Measurements from ENCODE around the gene SLC24A4. TPM values are rescaled to one million over a fixed set of nuclear protein-coding genes. Genes with fewer than 3 reads are reported as not detected.

SLC24A4 gene
- total RNA-seq, 1 experiment from 2014 or later = not detected

- no TSS peak for BruUV-seq (replicated peaks)
- DNase-seq = no peak
- no peaks in the 10 kb centered on the region for H3K9me3 Mint-ChIP-seq (ENCODE audit: low read depth, unreplicated experiment)
- peaks cover 14% of the 10 kb centered on the region for H3K27me3 Mint-ChIP-seq (ENCODE audit: unreplicated experiment)
- no peak overlapping the region for H3K27ac Mint-ChIP-seq (ENCODE audit: unreplicated experiment)
- no peaks in the 10 kb centered on the region for H3K4me1 Mint-ChIP-seq (ENCODE audit: low read depth, unreplicated experiment)
- no peak overlapping the region for H3K4me3 Mint-ChIP-seq (ENCODE audit: low read depth, unreplicated experiment)
- CTCF ChIA-PET = no interaction called here
- intact Hi-C loops (cut with micrococcal nuclease; ENCODE audit: unreplicated experiment) = no loop called here
- no peak for TF ChIP-seq CTCF (IDR thresholded peaks at IDR 0.05; ENCODE audit: unreplicated experiment)
- no peaks in the 10 kb centered on the region for H3K36me3 Mint-ChIP-seq (ENCODE audit: insufficient read depth, unreplicated experiment)
Observed at GRCh38 chr14:92481386-92481785, 158.4 kb downstream of the SLC24A4 start.

GRCh38 chr14:92481811-92482555, 159.0 kb downstream of the SLC24A4 start:
- peaks cover 20% of the 10 kb centered on the region for H3K27me3 Mint-ChIP-seq (ENCODE audit: unreplicated experiment)
- CTCF ChIA-PET = no interaction called here
- BruUV-seq (replicated peaks) = no TSS peak
- no peaks in the 10 kb centered on the region for H3K9me3 Mint-ChIP-seq (ENCODE audit: low read depth, unreplicated experiment)
- no peaks in the 10 kb centered on the region for H3K36me3 Mint-ChIP-seq (ENCODE audit: insufficient read depth, unreplicated experiment)
- no peaks in the 10 kb centered on the region for H3K4me1 Mint-ChIP-seq (ENCODE audit: low read depth, unreplicated experiment)
- intact Hi-C loops (cut with micrococcal nuclease; ENCODE audit: unreplicated experiment) = no loop called here
- no peak overlapping the region for H3K27ac Mint-ChIP-seq (ENCODE audit: unreplicated experiment)
- TF ChIP-seq CTCF (IDR thresholded peaks at IDR 0.05; ENCODE audit: unreplicated experiment) = no peak
- H3K4me3 Mint-ChIP-seq (ENCODE audit: low read depth, unreplicated experiment) = no peak overlapping the region
- DNase-seq = no peak

- BruUV-seq (replicated peaks) = no TSS peak
- CTCF ChIA-PET = no interaction called here
Observed at GRCh38 chr14:92482621-92483319, 159.8 kb downstream of the SLC24A4 start.

GRCh38 chr14:92484132-92484823, 161.3 kb downstream of the SLC24A4 start:
- Mint-ChIP-seq H3K27ac (ENCODE audit: unreplicated experiment) (no peak overlapping the region), H3K9me3 (ENCODE audit: low read depth, unreplicated experiment) (no peaks in the 10 kb centered on the region), H3K4me1 (ENCODE audit: low read depth, unreplicated experiment) (no peaks in the 10 kb centered on the region), H3K36me3 (ENCODE audit: insufficient read depth, unreplicated experiment) (no peaks in the 10 kb centered on the region), H3K4me3 (ENCODE audit: low read depth, unreplicated experiment) (no peak overlapping the region), H3K27me3 (ENCODE audit: unreplicated experiment) (peaks cover 37% of the 10 kb centered on the region)
- CTCF ChIA-PET = no interaction called here
- intact Hi-C loops (cut with micrococcal nuclease; ENCODE audit: unreplicated experiment) = no loop called here
- TF ChIP-seq CTCF (IDR thresholded peaks at IDR 0.05; ENCODE audit: unreplicated experiment) = no peak
- BruUV-seq (replicated peaks) = no TSS peak
- no peak for DNase-seq

More at GRCh38 chr14:92482621-92483319, 159.8 kb downstream of the SLC24A4 start:
- no peak overlapping the region for H3K27ac Mint-ChIP-seq (ENCODE audit: unreplicated experiment)
- no peak for DNase-seq
- no peak overlapping the region for H3K4me3 Mint-ChIP-seq (ENCODE audit: low read depth, unreplicated experiment)
- H3K4me1 Mint-ChIP-seq (ENCODE audit: low read depth, unreplicated experiment) = no peaks in the 10 kb centered on the region
- H3K36me3 Mint-ChIP-seq (ENCODE audit: insufficient read depth, unreplicated experiment) = no peaks in the 10 kb centered on the region
- no peak for TF ChIP-seq CTCF (IDR thresholded peaks at IDR 0.05; ENCODE audit: unreplicated experiment)
- no peaks in the 10 kb centered on the region for H3K9me3 Mint-ChIP-seq (ENCODE audit: low read depth, unreplicated experiment)
- intact Hi-C loops (cut with micrococcal nuclease; ENCODE audit: unreplicated experiment) = no loop called here
- peaks cover 28% of the 10 kb centered on the region for H3K27me3 Mint-ChIP-seq (ENCODE audit: unreplicated experiment)
